D721Med (cell line): ENCODE measurements around the gene CMYA5.
"Not testable (repeated sequence)": the region's sequence is repeated elsewhere in the genome, so short reads cannot be mapped to it uniquely, and the experiment has no call there.

Experiments
- DNase-seq: peaks from one replicate; pipeline ENCODE4 v3.0.0; 2011; ENCODE audit warnings: low spot score; ENCODE audit not compliant: insufficient read length
- FAIRE-seq: peaks from 2 replicates; lab custom pipeline; 2011; peaks lifted over from hg19 to GRCh38; lab: Jason Lieb, UNC
- CTCF ChIP-seq: IDR thresholded peaks from 2 replicates; pipeline ENCODE4 v1.5.1; 2012; ENCODE audit warnings: mild to moderate bottlenecking, control low read depth; ENCODE audit not compliant: insufficient read depth; ENCODE audit errors: missing control alignments

CMYA5 gene

DNA sequence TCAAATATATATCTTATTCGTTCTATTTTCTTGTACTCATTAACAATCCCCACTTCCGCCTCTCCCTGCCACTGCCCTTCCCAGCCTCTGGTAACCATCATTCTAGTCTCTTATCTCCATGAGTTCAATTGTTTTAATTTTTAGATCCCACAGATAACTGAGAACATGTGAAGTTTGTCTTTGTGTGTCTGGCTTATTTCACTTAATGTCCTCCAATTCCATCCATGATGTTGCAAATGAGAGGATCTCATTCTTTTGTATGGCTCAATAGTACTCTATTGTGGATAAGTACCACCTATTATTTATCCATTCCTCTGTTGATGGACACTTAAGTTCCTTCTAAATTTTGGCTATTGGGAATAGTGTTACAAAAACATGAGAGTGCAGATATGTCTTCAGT lies 17.2 kb upstream of the CMYA5 start:
- DNase-seq (no peak), FAIRE-seq (no peak)
- no peak for TF ChIP-seq CTCF

GRCh38 chr5:79676354-79676753 lies 13.3 kb upstream of the CMYA5 start:
- FAIRE-seq, DNase-seq: not testable (repeated sequence)

GRCh38 chr5:79682102-79682501 lies 7.5 kb upstream of the CMYA5 start:
- not testable (repeated sequence) for DNase-seq, FAIRE-seq

GRCh38 chr5:79684782-79685181 lies 4.9 kb upstream of the CMYA5 start:
- FAIRE-seq (no peak), DNase-seq (no peak)
- no peak for TF ChIP-seq CTCF

- no peak for TF ChIP-seq CTCF
- no peak for DNase-seq
- FAIRE-seq: no peak
These were observed 4.0 kb upstream of the CMYA5 start for GRCh38 chr5:79685627-79686026.

GRCh38 chr5:79686799-79687198 lies 2.8 kb upstream of the CMYA5 start:
- DNase-seq (no peak), FAIRE-seq (no peak)
- no peak for TF ChIP-seq CTCF

DNA sequence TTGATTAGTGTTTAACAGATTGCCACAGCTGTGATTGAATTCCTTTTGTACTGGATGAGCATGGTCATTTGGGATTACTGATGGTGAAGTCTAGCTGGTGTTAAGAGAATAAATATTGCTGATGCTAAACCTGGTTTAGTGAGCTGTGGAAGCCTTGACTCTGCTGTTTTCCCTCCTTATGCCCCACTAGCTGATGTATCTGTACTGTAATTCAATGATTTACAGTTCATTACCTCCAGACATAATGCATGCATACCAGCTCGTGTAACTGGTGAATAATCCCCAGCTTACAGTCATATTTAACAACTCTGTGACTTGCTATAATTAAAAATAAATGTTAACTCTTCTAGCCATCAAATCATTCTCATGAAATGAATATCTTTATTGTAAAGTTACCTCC lies 1.7 kb upstream of the CMYA5 start:
- DNase-seq (no peak), FAIRE-seq (no peak)
- no peak for TF ChIP-seq CTCF

DNA sequence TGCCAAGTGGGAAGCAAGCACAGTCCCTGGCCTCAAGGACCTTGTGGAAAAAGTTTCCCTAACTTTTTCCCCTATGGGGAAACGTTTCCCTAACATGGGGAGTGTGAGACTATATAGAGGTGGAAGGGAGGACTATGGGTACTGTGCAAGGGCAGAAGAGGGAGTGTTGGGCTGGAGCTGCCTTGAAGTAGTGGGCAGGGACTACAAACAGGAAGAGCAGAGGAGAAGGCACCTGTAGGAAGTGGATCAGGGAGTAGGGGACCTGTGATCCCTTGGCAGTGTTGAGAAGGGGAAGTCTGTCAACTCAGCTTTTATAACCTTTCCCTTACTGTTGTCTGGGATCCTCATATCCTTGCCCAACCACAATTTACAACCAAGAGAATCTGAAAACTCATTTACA lies 1.4 kb downstream of the CMYA5 start:
- TF ChIP-seq CTCF: no peak
- no peak for FAIRE-seq
- no peak for DNase-seq
